HCT116 (cell line): Measurements from ENCODE around the gene TMEM63A. TPM values are rescaled to one million over a fixed set of nuclear protein-coding genes. Genes with fewer than 3 reads are reported as not detected.

Experiments used
- ATAC-seq: fragments of 200-7000 bp; cut with Tn5 transposase; 2 replicates; pipeline ENCODE4 v1.9.1; 2020; ENCODE audit warnings: mild to moderate bottlenecking, moderate library complexity
- BruUV-seq: library from RNA; stranded (reverse); fragments of 400-500 nt; replicated peaks from 2 replicates; lab custom pipeline; 2021; lab: Mats Ljungman, UMichigan
- CTCF ChIA-PET: fragments of 300-600 bp; sonication (Branson Sonifier 250); formaldehyde crosslinking; loops from one replicate; lab custom pipeline; 2021; ENCODE audit warnings: antibody characterized with exemption; lab: Charles Lee
- POLR2A ChIA-PET: fragments of 300-600, 350-600 bp; sonication (Branson Sonifier 250); formaldehyde crosslinking; loops from one replicate; lab custom pipeline; 2021; ENCODE audit warnings: antibody characterized with exemption; lab: Charles Lee
- RAD21 ChIA-PET, 2 experiments: fragments of 300-600 bp; sonication (Branson Sonifier 250); formaldehyde crosslinking; loops; one replicate each; lab custom pipeline; 2023; ENCODE audit warnings: low total read pairs in 2 of 2; ENCODE audit not compliant: uncharacterized antibody in 2 of 2, unreplicated experiment in 2 of 2, low non-redundant PET in 1 of 2; lab: Charles Lee
- DNase-seq: peaks from one replicate; pipeline ENCODE4 v3.0.0-alpha.2; 2010; ENCODE audit warnings: low read depth, low spot score
- H2AFZ ChIP-seq: fragments of 200-600 bp; shearing (Covaris generic), sonication (generic); 2 replicates; pipeline ENCODE4 v1.6.1; 2017; ENCODE audit warnings: low read depth, mixed run types, mixed read lengths, antibody characterized with exemption, low read length; ENCODE audit not compliant: poor library complexity, severe bottlenecking
- H3K27ac ChIP-seq: 2 replicates; pipeline ENCODE4 v1.5.1; 2012; ENCODE audit warnings: low read depth, low read length
- H3K27me3 ChIP-seq: fragments of 200-600 bp; sonication (generic); 2 replicates; pipeline ENCODE4 v1.6.1; 2016; ENCODE audit warnings: mixed run types, low read length, mixed read lengths; ENCODE audit not compliant: insufficient read depth
- H3K36me3 ChIP-seq, 2 experiments: fragments of 200-500 bp in 1 of 2; fragments of 200-600 bp in 1 of 2; sonication (Bioruptor generic) in 1 of 2; sonication (generic) in 1 of 2; 2 replicates each; pipeline versions ENCODE4 v1.5.1 to v1.6.1; 2014 to 2016; ENCODE audit warnings: low read length in 2 of 2, inconsistent platforms in 1 of 2, mixed read lengths in 1 of 2, mixed run types in 1 of 2; ENCODE audit not compliant: insufficient read depth in 2 of 2, control insufficient read depth in 1 of 2
- H3K4me1 ChIP-seq, 2 experiments: fragments of 200-600 bp in 1 of 2; sonication (generic) in 1 of 2; 2 replicates each; pipeline versions ENCODE4 v1.5.1 to v1.6.1; 2012 to 2017; ENCODE audit warnings: low read length in 2 of 2, inconsistent platforms in 1 of 2, mild to moderate bottlenecking in 1 of 2, mixed read lengths in 1 of 2, mixed run types in 1 of 2, moderate library complexity in 1 of 2; ENCODE audit not compliant: insufficient read depth in 2 of 2, control insufficient read depth in 1 of 2
- H3K4me2 ChIP-seq: fragments of 200-600 bp; sonication (generic); 2 replicates; pipeline ENCODE4 v1.6.1; 2017; ENCODE audit warnings: mixed run types, low read length, mixed read lengths
- H3K4me3 ChIP-seq, 2 experiments: fragments of 200-600 bp in 1 of 2; sonication (generic) in 1 of 2; replicated peaks in 1 of 2; 2 replicates each; pipeline ENCODE4 v1.5.1; 2011 to 2016; ENCODE audit warnings: low read length in 2 of 2, control low read depth in 1 of 2, low read depth in 1 of 2, mild to moderate bottlenecking in 1 of 2, mixed read lengths in 1 of 2, mixed run types in 1 of 2
- H3K79me2 ChIP-seq: fragments of 200-600 bp; sonication (generic); 2 replicates; pipeline ENCODE4 v1.6.1; 2017; ENCODE audit warnings: mild to moderate bottlenecking, mixed run types, low read length, moderate library complexity, mixed read lengths; ENCODE audit not compliant: insufficient read depth
- H3K9ac ChIP-seq: fragments of 200-600 bp; sonication (generic); 2 replicates; pipeline ENCODE4 v1.6.1; 2016; ENCODE audit warnings: low read length, mixed read lengths
- H3K9me2 ChIP-seq: fragments of 200-600 bp; sonication (generic), shearing (Covaris generic); 2 replicates; pipeline ENCODE4 v1.6.1; 2017; ENCODE audit warnings: mixed run types, mild to moderate bottlenecking, moderate library complexity; ENCODE audit not compliant: insufficient read depth
- H3K9me3 ChIP-seq, 2 experiments: fragments of 200-500 bp in 1 of 2; fragments of 200-600 bp in 1 of 2; sonication (Bioruptor generic) in 1 of 2; sonication (generic) in 1 of 2; 2 replicates each; pipeline ENCODE4 v1.6.1; 2014 to 2017; ENCODE audit warnings: low read length in 2 of 2, mixed read lengths in 2 of 2, inconsistent platforms in 1 of 2, low read depth in 1 of 2, mild to moderate bottlenecking in 1 of 2, mixed run types in 1 of 2, moderate library complexity in 1 of 2; ENCODE audit not compliant: control insufficient read depth in 1 of 2, insufficient read depth in 1 of 2
- H4K20me1 ChIP-seq: fragments of 200-600 bp; sonication (generic), shearing (Covaris generic); 2 replicates; pipeline ENCODE4 v1.6.1; 2017; ENCODE audit warnings: mixed run types, mild to moderate bottlenecking, moderate library complexity; ENCODE audit not compliant: insufficient read depth
- intact Hi-C: fragments of 100-400 bp; cut with micrococcal nuclease; formaldehyde crosslinking; loops from 2 replicates; pipeline ENCODE4 v1.10.0; 2022
- total RNA-seq: library from RNA; stranded (reverse); gene quantifications from one replicate; pipeline ENCODE4 v1.2.1, GENCODE V29; 2021; ENCODE audit not compliant: unreplicated experiment
- TF ChIP-seq, protein P1 (sequence below): IDR thresholded peaks from 2 replicates; pipeline ENCODE4 v1.6.1; 2012
- TF ChIP-seq, protein P2 (sequence below): IDR thresholded peaks from 2 replicates; pipeline ENCODE4 v1.6.1; 2012; ENCODE audit warnings: low read depth

Gene TMEM63A
- total RNA-seq, 1 experiment from 2014 or later: 24.4 TPM

DNA sequence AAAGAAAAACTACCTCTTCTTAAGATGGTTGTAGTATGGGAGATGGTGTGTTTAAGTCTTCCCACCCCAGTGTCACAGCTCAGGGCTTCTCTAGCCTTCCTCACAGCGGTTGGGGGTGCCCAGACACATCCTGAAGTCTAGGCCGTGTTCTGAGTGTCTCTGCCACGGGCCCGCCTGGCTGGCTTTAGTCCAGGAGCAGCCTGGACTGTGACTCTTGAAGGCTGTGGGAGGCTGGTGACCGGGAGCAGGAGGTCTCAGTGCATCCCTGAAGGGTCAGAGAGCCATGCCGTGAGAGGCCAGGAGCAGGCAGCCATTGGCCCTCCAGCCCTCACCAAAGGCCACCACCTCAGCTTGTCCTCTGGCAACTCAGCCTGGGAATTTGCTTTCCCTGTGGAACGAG lies 67.8 kb downstream of the TMEM63A start:
- no peaks in the 10 kb centered on the region for H3K79me2 ChIP-seq
- ATAC-seq (no peak), DNase-seq (no peak)
- ChIA-PET CTCF (interaction anchor here (1.2 to 2.2 kb wide), 2 partner anchors 37 to 340 kb away, joined by 4 to 6 read pairs; partner anchors contain the start of gene SRP9), RAD21 (no interaction called here), POLR2A (interaction anchor here (1.2 kb wide), 1 partner anchor 110 kb away, joined by 4 read pairs; the partner anchor contains the start of gene PYCR2)
- H2AFZ ChIP-seq: no peak overlapping the region
- no peaks in the 10 kb centered on the region for H3K9me2 ChIP-seq
- peaks cover 36 to 46% of the 10 kb centered on the region in 2 experiments for H3K4me1 ChIP-seq
- no peaks in the 10 kb centered on the region for H3K36me3 ChIP-seq
- no peak overlapping the region for H3K9ac ChIP-seq
- no peak overlapping the region for H3K4me3 ChIP-seq
- no TSS peak for BruUV-seq
- intact Hi-C loops: loop anchor here (5.0 kb wide), 1 partner anchor 68 kb away; the partner anchor contains the start of gene TMEM63A
- H3K27me3 ChIP-seq: no peaks in the 10 kb centered on the region
- H3K4me2 ChIP-seq: no peak overlapping the region
- no peak overlapping the region for H3K27ac ChIP-seq
- H4K20me1 ChIP-seq: no peaks in the 10 kb centered on the region
- TF ChIP-seq, protein P1, sequence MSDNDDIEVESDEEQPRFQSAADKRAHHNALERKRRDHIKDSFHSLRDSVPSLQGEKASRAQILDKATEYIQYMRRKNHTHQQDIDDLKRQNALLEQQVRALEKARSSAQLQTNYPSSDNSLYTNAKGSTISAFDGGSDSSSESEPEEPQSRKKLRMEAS: no peak
- TF ChIP-seq, protein P2, sequence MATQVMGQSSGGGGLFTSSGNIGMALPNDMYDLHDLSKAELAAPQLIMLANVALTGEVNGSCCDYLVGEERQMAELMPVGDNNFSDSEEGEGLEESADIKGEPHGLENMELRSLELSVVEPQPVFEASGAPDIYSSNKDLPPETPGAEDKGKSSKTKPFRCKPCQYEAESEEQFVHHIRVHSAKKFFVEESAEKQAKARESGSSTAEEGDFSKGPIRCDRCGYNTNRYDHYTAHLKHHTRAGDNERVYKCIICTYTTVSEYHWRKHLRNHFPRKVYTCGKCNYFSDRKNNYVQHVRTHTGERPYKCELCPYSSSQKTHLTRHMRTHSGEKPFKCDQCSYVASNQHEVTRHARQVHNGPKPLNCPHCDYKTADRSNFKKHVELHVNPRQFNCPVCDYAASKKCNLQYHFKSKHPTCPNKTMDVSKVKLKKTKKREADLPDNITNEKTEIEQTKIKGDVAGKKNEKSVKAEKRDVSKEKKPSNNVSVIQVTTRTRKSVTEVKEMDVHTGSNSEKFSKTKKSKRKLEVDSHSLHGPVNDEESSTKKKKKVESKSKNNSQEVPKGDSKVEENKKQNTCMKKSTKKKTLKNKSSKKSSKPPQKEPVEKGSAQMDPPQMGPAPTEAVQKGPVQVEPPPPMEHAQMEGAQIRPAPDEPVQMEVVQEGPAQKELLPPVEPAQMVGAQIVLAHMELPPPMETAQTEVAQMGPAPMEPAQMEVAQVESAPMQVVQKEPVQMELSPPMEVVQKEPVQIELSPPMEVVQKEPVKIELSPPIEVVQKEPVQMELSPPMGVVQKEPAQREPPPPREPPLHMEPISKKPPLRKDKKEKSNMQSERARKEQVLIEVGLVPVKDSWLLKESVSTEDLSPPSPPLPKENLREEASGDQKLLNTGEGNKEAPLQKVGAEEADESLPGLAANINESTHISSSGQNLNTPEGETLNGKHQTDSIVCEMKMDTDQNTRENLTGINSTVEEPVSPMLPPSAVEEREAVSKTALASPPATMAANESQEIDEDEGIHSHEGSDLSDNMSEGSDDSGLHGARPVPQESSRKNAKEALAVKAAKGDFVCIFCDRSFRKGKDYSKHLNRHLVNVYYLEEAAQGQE: no peak
- H3K9me3 ChIP-seq: no peaks in the 10 kb centered on the region
